Measurements from ENCODE around the gene RREB1.

- TF ChIP-seq CTCF (IDR thresholded peaks at IDR 0.05; ENCODE audit: low read depth, low read length, poor library complexity, severe bottlenecking) (no peak), EZH2phosphoT487 (IDR thresholded peaks at IDR 0.05; ENCODE audit: borderline replicate concordance, low read length) (no peak)
These were observed 105.7 kb downstream of the RREB1 start for GRCh38 chr6:7213416-7213815.
